ENCODE data around the gene SREBF2.

DNA sequence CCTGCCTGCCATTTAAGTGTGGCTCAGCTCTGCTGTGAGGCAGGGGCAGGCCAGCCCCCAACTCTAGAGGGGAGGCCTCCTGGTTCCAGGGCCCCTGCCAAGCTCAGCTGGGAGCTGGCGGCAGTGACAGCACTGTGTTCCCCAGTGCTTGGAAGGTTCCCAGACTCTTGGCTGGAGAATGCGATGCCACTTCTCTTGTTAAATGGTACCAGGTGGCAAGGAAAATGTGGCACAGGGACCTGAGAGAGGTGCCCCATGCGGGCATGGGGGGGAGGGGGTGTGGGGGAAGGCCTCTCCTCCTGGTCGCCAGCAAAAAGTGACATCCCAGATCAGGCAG lies 102.1 kb downstream of the SREBF2 start:
- no peak for TF ChIP-seq MYC (IDR thresholded peaks at IDR 0.05; ENCODE audit: low read depth, low read length)
- no peak for TF ChIP-seq CTCF (IDR thresholded peaks at IDR 0.05; ENCODE audit: extremely low read depth in 1 of 2, insufficient read depth in 1 of 2, low read depth in 1 of 2, low read length in 2 of 2)
- TF ChIP-seq POLR2A (IDR thresholded peaks at IDR 0.05; ENCODE audit: low read depth, low read length), result no peak
- no peak for TF ChIP-seq EZH2 (IDR thresholded peaks at IDR 0.05; ENCODE audit: borderline replicate concordance, low read depth, low read length, severe bottlenecking)
- no peak for TF ChIP-seq JUN (IDR thresholded peaks at IDR 0.05; ENCODE audit: borderline replicate concordance, insufficient read depth, insufficient read length, low read depth)

All from endothelial cell of umbilical vein (primary cell).